Iris pigment epithelial cell (primary cell): ENCODE results near the gene CYLD.

Experiments
- DNase-seq: peaks from one replicate; pipeline ENCODE4 v3.0.0-alpha.2; 2011; ENCODE audit warnings: low read depth

CYLD gene

GRCh38 chr16:50846511-50846910 lies 104.6 kb downstream of the CYLD start:
- no peak for DNase-seq

- no peak for DNase-seq
These were observed 105.3 kb downstream of the CYLD start for GRCh38 chr16:50847166-50847565.

DNA sequence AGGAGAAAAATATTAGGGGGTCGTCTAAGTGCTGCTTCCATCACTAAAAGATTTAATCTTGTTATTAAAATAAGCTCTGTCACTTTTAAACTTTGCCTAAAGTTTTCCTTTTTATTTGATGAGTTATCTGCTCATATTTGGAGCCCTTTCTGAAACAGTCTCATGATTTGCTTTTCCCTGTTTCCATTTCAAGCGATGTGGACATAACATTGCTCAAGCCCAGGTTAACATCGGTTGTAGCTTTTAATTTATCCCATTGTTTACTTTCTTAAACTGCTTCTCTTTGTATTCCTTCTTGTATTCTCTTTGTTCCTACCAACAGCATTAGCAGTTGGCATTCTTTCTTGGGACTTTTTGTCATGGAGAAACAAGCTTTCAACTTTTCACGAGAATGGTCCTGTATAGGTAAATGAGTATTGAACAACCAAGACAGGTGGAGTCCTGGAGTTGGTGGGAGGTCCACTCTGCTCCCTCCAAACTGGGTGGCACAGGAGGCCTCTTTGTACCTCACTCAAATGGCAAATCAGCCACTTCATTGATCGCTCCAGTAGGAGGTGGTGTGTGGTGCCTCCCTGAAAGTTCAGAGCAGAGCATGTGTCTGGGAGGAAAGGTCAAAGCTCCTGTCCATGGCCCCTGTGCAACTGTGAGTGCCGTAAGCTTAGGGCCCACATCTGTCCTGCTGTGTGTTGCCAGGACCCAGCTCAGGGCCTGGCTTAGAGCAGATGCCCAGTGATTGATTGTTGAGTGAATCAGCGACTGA lies 107.0 kb downstream of the CYLD start:
- no peak for DNase-seq
